NCI-H187 treated with DMSO at 0.1 percent for 48 hours (cell line): ENCODE measurements around the gene ZBTB1.
"Not testable (repeated sequence)": the region's sequence is repeated elsewhere in the genome, so short reads cannot be mapped to it uniquely, and the experiment has no call there.

Experiments
- DNase-seq: peaks from one replicate; lab custom pipeline; 2025; lab: John Stamatoyannopoulos, UW

ZBTB1 gene

DNA sequence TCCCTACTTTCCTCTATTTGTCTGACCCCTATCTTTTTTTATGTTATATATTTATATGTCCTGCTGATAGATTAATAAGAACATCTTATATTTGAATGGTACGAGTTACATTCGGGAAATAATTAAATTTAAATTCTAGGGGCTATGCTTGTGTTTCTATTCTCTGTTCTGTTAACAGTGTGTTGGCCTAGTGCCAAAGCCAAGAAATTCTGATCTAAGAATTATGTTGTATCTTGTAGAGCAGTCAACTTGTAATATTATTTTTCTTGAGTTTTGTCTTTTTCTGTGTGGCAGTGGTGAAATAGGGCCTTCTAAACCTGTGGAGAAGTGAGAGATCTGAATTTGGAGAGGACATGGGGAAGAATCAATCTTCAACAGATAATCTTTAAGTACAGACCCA, 27.0 kb downstream of the ZBTB1 start:
- no peak for DNase-seq

DNA sequence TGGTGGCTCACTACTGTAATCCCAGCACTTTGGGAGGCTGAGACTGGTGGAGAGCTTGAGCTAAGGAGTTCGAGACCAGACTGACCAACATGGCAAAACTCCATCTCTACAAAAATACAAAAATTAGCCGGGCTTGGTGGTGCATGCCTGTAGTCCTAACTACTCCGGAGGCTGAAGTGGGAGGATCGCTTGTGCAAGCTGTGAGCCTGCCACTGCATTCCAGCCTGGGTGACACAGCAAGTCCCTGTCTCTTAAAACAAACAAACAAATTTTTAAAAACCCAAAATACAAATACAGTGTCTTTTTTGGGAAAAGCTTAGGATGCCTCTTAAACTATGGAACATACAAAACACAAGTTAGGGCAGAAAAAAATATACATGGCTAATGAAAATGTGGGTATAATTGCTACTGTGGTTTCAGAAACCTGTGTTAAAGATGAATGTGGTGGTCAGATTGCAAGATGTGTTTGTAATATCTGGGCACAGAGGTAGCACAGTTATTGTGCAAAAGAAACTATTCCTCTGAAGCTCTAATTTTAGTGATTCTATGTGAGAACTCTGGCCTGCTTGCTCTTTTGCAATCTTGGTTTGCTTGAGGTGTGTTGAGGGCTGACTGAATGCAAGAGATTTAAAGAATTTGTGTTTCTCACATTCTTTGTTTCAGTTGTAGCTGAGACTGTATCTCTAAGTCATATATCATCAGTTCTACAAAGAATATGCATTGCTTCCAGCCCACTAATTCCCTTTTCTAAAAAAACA, 32.1 kb downstream of the ZBTB1 start:
- DNase-seq, result no peak

DNA sequence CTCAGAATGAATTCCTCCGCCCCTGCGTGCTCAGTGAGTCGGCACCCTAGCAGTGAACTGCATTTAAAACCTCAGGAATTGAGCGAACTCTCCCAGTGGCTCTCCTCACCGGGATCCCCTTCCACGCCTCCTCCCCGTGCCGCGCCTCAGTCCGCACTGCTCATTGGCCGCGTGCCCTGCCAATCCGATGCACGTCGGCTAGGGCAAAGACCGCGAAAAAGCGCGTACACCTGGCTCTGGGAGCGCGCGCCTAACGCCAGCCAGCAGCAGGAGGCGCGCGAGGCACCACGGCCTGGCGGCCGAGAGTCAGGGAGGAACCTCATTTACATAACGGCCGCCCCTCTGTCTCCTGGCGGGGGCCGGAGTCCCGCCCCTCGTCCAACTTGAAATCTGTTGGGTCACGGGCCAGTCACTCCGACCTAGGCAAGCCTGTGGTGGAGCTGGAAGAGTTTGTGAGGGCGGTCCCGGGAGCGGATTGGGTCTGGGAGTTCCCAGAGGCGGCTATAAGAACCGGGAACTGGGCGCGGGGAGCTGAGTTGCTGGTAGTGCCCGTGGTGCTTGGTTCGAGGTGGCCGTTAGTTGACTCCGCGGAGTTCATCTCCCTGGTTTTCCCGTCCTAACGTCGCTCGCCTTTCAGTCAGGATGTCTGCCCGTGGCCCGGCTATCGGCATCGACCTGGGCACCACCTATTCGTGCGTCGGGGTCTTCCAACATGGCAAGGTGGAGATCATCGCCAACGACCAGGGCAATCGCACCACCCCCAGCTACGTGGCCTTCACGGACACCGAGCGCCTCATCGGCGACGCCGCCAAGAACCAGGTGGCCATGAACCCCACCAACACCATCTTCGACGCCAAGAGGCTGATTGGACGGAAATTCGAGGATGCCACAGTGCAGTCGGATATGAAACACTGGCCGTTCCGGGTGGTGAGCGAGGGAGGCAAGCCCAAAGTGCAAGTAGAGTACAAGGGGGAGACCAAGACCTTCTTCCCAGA, 35.9 kb downstream of the ZBTB1 start, which contains the start of gene HSPA2:
HSPA2 (plus strand) TSS at position 534 of the 995 bp plus-strand sequence; CDS start at position 643, 109 bp downstream.
- peak; percentile 82 for DNase-seq

DNA sequence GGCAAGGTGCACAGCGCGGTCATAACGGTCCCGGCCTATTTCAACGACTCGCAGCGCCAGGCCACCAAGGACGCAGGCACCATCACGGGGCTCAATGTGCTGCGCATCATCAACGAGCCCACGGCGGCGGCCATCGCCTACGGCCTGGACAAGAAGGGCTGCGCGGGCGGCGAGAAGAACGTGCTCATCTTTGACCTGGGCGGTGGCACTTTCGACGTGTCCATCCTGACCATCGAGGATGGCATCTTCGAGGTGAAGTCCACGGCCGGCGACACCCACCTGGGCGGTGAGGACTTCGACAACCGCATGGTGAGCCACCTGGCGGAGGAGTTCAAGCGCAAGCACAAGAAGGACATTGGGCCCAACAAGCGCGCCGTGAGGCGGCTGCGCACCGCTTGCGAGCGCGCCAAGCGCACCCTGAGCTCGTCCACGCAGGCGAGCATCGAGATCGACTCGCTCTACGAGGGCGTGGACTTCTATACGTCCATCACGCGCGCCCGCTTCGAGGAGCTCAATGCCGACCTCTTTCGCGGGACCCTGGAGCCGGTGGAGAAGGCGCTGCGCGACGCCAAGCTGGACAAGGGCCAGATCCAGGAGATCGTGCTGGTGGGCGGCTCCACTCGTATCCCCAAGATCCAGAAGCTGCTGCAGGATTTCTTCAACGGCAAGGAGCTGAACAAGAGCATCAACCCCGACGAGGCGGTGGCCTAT, 36.8 kb downstream of the ZBTB1 start:
- no peak for DNase-seq

- no peak for DNase-seq
Measured at GRCh38 chr14:64541972-64542835, 37.6 kb downstream of the ZBTB1 start.

DNA sequence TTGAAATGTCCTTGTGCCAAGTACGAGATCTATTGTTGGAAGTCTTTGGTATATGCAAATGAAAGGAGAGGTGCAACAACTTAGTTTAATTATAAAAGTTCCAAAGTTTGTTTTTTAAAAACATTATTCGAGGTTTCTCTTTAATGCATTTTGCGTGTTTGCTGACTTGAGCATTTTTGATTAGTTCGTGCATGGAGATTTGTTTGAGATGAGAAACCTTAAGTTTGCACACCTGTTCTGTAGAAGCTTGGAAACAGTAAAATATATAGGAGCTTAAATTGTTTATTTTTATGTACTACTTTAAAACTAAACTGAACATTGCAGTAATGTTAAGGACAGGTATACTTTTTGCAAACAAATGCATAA, 38.2 kb downstream of the ZBTB1 start:
- no peak for DNase-seq

- DNase-seq, result no peak
Measured at GRCh38 chr14:64544607-64545312, 40.2 kb downstream of the ZBTB1 start.

GRCh38 chr14:64549016-64549415, 44.4 kb downstream of the ZBTB1 start:
- no peak for DNase-seq

GRCh38 chr14:64549791-64550620, 45.4 kb downstream of the ZBTB1 start, which contains the start of gene PPP1R36:
Gene PPP1R36 (plus strand): TSS chr14:64549961. CDS start chr14:64549998, 37 bp downstream.
- no peak for DNase-seq

GRCh38 chr14:64550621-64551333, 46.2 kb downstream of the ZBTB1 start:
- no peak for DNase-seq

- DNase-seq, result no peak
Measured at GRCh38 chr14:64554556-64554955, 50.0 kb downstream of the ZBTB1 start.

- DNase-seq, result no peak
Measured at GRCh38 chr14:64556526-64556925, 52.0 kb downstream of the ZBTB1 start.

- DNase-seq, result not testable (repeated sequence)
Measured at GRCh38 chr14:64558216-64558615, 53.6 kb downstream of the ZBTB1 start.

GRCh38 chr14:64561631-64562030, 57.1 kb downstream of the ZBTB1 start:
- no peak for DNase-seq

- DNase-seq, result no peak
Measured at GRCh38 chr14:64562436-64562835, 57.9 kb downstream of the ZBTB1 start.

DNA sequence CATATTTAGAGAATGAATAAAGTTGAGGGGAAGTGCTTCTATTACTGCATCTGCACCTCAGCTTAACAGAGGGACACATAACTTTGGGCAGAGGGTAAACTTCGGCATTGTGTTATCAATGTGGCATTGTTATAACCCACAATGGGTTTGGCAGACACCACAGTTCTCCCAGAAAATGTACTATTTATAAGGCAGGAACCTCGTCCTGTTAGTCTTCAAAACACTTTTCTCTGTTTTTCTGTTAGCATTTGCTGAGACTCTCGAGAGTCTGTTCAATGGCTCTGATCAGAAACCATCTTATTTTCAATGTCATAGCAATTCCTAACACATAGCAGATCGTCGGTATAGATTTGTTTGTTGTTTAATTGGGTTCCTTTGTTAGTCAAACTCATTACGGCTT, 59.1 kb downstream of the ZBTB1 start:
- DNase-seq, result no peak

DNA sequence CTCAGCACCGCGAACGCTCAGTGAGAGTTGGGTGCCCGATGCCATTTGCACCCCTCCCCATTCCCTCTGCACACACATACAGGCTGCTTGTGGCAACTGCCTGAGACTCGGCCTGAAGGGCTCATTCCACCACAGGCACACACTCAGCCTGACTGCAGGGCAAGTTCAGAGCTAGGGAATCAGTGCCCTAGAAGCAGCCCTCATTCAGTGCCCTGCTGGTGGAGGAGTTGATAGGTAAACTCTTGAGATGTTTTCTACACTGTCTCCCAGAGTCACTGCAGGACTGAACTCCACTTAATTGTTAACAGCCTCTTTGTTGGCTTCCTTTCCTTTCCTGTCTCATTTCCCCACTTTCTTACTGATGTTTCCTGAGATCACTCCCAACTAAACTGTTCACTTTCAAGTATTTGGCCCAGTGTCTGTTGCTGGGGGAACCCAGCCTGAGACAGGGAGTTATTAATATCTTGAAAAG, 62.1 kb downstream of the ZBTB1 start:
- no peak for DNase-seq

DNA sequence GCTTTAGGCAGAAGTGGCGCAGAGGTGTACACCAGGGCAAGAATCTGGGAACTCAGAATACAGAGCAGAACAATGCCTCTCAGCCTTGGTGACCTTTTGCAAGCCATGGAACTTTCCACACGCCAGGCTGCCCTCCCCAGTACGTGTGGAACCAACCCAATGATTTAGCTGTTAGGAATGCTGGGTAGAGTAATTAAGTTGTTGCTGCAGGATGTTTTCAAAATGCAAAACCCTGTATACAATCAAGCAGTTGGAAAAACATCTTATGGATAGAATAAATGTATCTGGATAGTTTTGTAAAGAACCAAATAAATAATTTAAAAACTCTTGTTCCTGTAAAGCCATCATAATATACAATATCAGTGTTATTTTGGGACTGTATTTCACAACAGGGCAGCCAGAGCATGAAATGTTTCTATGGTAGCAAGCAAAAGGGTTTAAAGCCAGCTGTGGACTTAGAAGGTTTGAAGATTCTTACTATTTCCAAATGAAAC, 64.6 kb downstream of the ZBTB1 start:
- DNase-seq, result no peak

DNA sequence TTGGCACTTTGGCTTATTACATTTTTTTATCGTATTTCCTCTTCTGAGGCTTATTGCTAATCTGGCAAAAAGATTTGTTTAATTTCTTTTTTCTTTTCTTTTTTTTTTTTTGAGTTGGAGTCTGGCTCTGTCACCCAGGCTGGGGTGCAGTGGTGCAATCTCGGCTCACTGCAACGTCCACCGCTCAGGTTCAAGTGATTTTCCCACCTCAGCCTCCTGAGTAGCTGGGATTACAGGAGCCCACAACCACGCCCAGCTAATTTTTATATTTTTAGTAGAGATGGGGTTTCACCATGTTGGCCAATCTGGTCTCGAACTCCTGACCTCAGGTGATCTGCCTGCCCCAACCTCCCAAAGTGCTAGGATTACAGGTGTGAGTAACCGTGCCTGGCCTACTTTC, 65.1 kb downstream of the ZBTB1 start:
- DNase-seq, result not testable (repeated sequence)
